GM23338 (cell line): Measurements from ENCODE around the gene ADCK2.

Experiments used
- CREB1 ChIP-seq: fragments of 250-450 bp; sonication (Bioruptor Pico); IDR thresholded peaks from 2 replicates; pipeline ENCODE4 v1.5.0; 2020; ENCODE audit warnings: low read depth, mild to moderate bottlenecking, moderate library complexity
- EZH2phosphoT487 ChIP-seq: fragments of 200-600 bp; sonication (generic); IDR thresholded peaks from one replicate; pipeline ENCODE4 v1.8.1; 2018; ENCODE audit warnings: antibody characterized with exemption; ENCODE audit not compliant: unreplicated experiment
- NANOG ChIP-seq: IDR thresholded peaks from 2 replicates; pipeline ENCODE4 v1.6.1; 2016; ENCODE audit warnings: antibody characterized with exemption, borderline replicate concordance
- POLR2AphosphoS5 ChIP-seq: IDR thresholded peaks from 2 replicates; pipeline ENCODE4 v1.6.1; 2016; ENCODE audit warnings: antibody characterized with exemption, low read depth
- ZNF114 ChIP-seq: fragments of 250-450 bp; sonication (Bioruptor Pico); IDR thresholded peaks from 2 replicates; pipeline ENCODE4 v1.5.0; 2020; ENCODE audit warnings: mild to moderate bottlenecking, moderate library complexity
- TF ChIP-seq, protein P1 (sequence below), 2 experiments: fragments of 200-600 bp in 1 of 2; sonication (generic) in 1 of 2; conservative IDR thresholded peaks; 2 replicates each; pipeline versions ENCODE4 v1.5.1 to v1.6.1; 2016 to 2017; ENCODE audit warnings: antibody characterized with exemption in 2 of 2, low read depth in 2 of 2, mild to moderate bottlenecking in 2 of 2, moderate library complexity in 1 of 2

DNA sequence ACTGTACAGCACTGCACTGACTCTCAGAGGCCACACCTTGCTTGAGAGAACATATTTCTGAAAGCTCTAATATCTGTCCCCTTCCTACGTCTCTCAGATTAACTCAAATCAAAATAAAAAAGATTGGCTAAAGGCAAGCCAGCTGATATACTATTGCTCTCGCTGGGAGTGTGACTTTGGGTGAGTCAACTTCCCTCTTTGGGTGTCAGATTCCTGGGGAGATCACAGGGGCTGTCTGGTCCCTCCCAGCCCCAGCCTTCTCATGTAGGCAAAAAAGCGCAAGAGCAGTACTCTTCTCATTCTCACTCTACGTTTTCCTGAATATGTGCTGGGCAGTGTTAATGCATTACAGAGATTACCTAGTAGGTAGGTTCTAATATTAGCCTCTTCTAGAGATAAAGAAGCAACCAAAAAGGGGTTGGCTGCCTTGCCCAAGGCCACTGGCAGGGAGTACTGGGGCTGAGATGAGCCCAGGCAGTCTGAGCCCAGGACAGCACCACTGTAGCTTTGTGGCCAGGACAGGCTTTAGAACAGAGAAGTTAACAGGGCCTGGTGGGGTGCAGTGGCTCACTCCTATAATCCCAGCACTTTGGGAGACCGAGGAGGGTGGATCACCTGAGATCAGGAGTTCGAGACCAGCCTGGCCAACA lies 23.1 kb upstream of the ADCK2 start:
- no peak for TF ChIP-seq ZNF114 (CRISPR knock-in tag)
- no peak for TF ChIP-seq EZH2phosphoT487
- no peak for TF ChIP-seq CREB1 (CRISPR knock-in tag)
- TF ChIP-seq POLR2AphosphoS5 = no peak
- TF ChIP-seq, protein P1, sequence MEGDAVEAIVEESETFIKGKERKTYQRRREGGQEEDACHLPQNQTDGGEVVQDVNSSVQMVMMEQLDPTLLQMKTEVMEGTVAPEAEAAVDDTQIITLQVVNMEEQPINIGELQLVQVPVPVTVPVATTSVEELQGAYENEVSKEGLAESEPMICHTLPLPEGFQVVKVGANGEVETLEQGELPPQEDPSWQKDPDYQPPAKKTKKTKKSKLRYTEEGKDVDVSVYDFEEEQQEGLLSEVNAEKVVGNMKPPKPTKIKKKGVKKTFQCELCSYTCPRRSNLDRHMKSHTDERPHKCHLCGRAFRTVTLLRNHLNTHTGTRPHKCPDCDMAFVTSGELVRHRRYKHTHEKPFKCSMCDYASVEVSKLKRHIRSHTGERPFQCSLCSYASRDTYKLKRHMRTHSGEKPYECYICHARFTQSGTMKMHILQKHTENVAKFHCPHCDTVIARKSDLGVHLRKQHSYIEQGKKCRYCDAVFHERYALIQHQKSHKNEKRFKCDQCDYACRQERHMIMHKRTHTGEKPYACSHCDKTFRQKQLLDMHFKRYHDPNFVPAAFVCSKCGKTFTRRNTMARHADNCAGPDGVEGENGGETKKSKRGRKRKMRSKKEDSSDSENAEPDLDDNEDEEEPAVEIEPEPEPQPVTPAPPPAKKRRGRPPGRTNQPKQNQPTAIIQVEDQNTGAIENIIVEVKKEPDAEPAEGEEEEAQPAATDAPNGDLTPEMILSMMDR (conservative IDR thresholded peaks at IDR 0.05; ENCODE audit: low read depth in 2 of 2) = no peak
- no peak for TF ChIP-seq NANOG
